NCI-H2107 treated with DMSO at 0.1 percent for 48 hours (cell line): Measurements from ENCODE around the gene GPS1.
A peak's percentile ranks its signal among the peaks of the same experiment; 100 is the strongest.

Source experiments
- DNase-seq: peaks from one replicate; lab custom pipeline; 2025; ENCODE audit not compliant: unreplicated experiment; lab: John Stamatoyannopoulos, UW

The GPS1 gene

GRCh38 chr17:82014432-82014831 lies 37.3 kb upstream of the GPS1 start:
- DNase-seq, result no peak

- no peak for DNase-seq
Observed at GRCh38 chr17:82014971-82015310, 36.8 kb upstream of the GPS1 start.

DNA sequence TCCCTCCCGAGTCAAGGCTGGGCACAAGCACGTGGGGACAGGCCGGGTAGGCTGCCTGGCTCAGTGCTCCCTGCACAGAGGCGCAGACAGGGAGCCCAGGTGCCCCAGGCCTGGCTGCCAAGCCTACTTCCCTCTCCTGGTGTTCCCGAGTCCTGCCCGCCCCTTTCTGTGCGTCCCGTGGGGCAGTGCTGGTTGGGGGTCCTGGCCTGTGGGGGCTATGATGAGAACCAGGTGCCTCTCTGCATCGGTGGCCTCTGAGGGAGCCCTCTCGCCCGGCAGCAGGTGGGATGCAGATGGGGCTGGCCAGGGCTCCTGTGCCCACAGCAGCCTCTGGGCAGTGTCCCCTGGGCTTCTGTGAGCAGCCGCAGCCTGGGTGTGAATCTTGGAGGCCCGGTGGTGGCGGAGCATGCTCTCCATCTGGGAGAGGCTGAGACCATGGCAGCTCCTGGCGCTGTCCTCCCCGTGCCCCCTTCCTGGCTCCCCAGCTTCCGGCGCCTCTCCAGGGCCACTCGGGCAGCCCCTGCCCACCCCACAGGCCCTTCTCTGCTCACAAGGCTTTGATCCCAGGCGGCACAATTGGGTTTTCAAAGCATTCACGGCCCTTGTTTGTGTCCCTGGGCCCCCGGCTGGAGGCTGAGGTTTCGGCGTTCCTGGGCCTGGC lies 36.3 kb upstream of the GPS1 start:
- no peak for DNase-seq

DNA sequence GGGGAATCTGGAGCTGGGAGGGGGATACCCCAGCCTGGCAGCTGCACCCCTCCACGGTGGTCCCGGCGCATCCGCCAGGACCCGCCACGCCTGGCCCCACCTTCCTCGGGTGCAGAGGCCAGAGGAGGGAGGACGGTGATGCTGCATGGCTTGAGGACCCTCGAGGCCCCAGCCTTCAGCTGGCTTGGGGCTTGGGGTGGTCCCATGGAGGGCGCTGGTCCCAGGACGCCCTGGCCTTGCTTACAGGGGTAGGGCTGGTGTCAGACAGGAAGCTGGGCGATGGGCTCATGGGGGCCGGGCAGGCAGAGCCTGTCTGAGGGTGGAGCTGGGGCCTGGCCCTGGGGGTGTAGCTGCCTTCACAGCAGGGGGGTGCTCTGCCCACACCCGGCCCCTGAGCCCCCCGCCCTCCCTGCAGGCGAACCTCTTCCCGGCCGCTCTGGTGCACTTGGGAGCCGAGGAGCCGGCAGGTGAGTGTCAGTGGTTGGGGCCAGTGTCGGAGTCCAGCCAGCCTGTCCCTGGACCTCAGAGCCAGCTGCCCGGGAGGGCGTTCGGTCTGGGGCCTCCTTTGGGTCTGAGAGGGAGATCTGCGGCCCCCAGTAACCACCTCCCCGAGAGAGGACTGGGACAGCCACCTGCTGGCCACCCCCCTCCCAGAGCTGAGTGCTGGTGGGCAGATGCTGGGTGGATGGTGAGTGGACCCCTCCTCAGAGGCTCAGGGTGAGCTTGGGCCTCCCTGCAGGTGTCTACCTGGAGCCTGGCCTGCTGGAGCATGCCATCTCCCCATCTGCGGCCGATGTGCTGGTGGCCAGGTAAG lies 35.4 kb upstream of the GPS1 start:
- DNase-seq, result no peak

DNA sequence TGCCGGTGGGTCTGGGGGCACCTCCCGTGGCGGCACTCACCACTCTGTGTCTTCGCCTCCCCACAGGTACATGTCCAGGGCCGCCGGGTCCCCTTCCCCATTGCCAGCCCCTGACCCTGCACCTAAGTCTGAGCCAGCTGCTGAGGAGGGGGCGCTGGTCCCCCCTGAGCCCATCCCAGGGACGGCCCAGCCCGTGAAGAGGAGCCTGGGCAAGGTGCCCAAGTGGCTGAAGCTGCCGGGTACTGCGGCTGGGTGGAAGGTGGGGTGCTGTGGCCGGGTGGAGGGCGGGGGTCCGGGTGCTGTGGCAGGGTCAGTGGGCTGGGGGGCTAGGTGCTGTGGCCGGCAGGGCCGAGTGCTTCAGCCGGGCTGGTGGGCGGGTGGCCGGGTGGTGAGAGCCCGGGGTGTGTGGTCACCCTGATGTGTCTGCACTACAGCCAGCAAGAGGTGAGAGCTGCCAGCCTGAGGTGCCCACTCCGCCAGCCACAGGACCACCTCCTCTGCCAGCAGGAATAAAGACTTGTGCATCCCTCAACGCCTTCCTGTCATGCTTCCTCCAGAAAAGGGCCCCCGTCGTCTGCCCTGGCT lies 34.7 kb upstream of the GPS1 start:
- no peak for DNase-seq

DNA sequence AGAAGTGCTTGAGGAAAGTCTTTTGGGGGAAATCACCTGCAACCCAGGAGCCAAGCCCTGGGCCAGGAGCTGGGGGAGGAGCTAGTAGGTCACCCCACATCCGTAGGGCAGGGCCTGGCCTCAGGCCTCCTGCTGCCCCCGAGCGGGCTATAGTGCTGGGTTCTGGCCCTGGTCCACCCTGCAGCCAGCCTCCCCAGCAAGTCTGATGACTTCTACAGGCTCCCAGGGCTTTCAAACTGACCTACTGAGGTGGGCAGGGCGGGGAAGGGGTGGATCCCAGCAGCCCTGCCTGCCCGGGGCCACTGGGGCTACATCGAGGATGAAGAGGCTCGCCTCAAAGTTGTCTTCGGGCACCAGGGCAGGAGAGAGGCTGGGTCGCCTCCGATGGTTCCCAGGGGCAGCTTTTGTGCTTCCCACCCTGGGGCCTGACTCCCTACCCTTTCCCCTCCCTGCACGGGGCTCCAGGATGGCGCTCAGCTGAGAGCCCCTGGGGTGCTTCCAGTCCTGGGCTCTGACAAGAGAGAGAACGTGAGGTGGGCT lies 34.0 kb upstream of the GPS1 start:
- no peak for DNase-seq

GRCh38 chr17:82018152-82018988 lies 33.3 kb upstream of the GPS1 start:
- DNase-seq, result no peak

GRCh38 chr17:82018989-82019689 lies 32.6 kb upstream of the GPS1 start:
- DNase-seq, result no peak

GRCh38 chr17:82019690-82020571 lies 31.8 kb upstream of the GPS1 start:
- DNase-seq, result no peak

GRCh38 chr17:82020572-82021106 lies 31.1 kb upstream of the GPS1 start:
- no peak for DNase-seq

- peak; percentile 32 for DNase-seq
Observed at GRCh38 chr17:82021107-82021899, 30.4 kb upstream of the GPS1 start.

DNA sequence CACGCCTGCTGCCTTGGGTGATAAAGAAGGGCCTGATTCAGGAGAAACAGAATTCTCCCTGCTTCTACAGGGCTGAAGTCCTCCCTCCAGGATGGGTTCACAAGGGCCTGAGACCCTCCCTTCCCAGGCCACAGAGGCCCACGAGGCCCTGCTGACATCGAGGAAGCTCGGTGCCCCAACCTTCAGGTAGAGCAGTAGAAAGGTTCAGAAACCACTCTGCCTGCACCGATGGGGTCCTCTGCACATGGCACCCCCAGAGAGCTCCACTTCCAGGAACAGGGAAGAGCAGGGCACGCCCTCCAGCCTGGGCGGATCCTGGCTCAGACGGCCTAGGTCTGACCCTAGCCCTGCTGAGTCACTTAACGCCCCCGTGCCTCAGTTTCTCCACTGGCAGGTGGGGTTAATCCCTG lies 29.8 kb upstream of the GPS1 start:
- no peak for DNase-seq

GRCh38 chr17:82022310-82022980 lies 29.3 kb upstream of the GPS1 start, which contains the start of gene CENPX:
TSS of gene CENPX (minus strand) at chr17:82022878. CDS start at chr17:82022861, 17 bp downstream.
- no peak for DNase-seq

GRCh38 chr17:82022981-82023446 lies 28.7 kb upstream of the GPS1 start, which contains the start of gene LRRC45:
TSS of gene LRRC45 (plus strand) at chr17:82023305. CDS start at chr17:82023644, 339 bp downstream.
- peak; percentile 97 for DNase-seq

GRCh38 chr17:82023447-82024241 lies 28.1 kb upstream of the GPS1 start:
- no peak for DNase-seq

DNA sequence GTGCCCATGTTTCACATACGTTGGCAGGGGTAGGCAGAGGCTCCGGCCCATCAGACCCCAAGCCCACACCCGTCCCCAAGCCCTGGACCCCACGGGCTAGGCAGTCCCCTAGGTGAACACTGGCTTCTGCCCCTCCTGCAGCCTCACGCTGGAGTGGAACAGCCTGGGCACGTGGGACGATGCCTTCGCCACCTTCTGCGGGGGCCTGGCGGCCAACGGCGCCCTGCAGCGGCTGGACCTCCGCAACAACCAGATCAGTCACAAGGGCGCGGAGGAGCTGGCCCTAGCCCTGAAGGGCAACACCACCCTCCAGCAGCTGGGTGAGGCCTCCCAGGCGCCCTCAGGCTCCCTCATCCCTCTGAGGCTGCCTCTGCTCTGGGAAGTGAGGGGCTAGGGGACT lies 26.8 kb upstream of the GPS1 start:
- no peak for DNase-seq
